ENCODE measurements around the gene NMNAT1. TPM values are rescaled to one million over a fixed set of nuclear protein-coding genes. Genes with fewer than 3 reads are reported as not detected.
"Not testable (repeated sequence)": the region's sequence is repeated elsewhere in the genome, so short reads cannot be mapped to it uniquely, and the experiment has no call there.

Gene NMNAT1
- polyA plus RNA-seq, 1 donor, result 24.4 TPM

- not testable (repeated sequence) for DNase-seq
These were observed 25.8 kb upstream of the NMNAT1 start for GRCh38 chr1:9917495-9917894.

- DNase-seq, result no peak
These were observed 25.4 kb upstream of the NMNAT1 start for GRCh38 chr1:9917901-9918300.

GRCh38 chr1:9920606-9921005 lies 22.7 kb upstream of the NMNAT1 start:
- no peak for DNase-seq

GRCh38 chr1:9922342-9922741 lies 20.9 kb upstream of the NMNAT1 start:
- DNase-seq, result no peak

- no peak for DNase-seq
These were observed 16.0 kb upstream of the NMNAT1 start for GRCh38 chr1:9927259-9927658.

GRCh38 chr1:9929431-9930385 lies 13.6 kb upstream of the NMNAT1 start:
- no peak for DNase-seq

- peak; percentile 46 for DNase-seq
These were observed 806 bp upstream of the NMNAT1 start for GRCh38 chr1:9942399-9942938.

- DNase-seq, result no peak
These were observed 3.0 kb downstream of the NMNAT1 start for GRCh38 chr1:9946315-9946714.

GRCh38 chr1:9957726-9958125 lies 14.5 kb downstream of the NMNAT1 start:
- DNase-seq, result no peak

- no peak for DNase-seq
These were observed 16.7 kb downstream of the NMNAT1 start for GRCh38 chr1:9960011-9960410.

- peak; percentile 30 for DNase-seq
These were observed 17.7 kb downstream of the NMNAT1 start for GRCh38 chr1:9960706-9961562.

GRCh38 chr1:9984253-9984652 lies 41.0 kb downstream of the NMNAT1 start:
- DNase-seq, result no peak

GRCh38 chr1:9985001-9985400 lies 41.7 kb downstream of the NMNAT1 start:
- no peak for DNase-seq

GRCh38 chr1:9989773-9990172 lies 46.5 kb downstream of the NMNAT1 start:
- DNase-seq, result no peak

GRCh38 chr1:9990944-9991343 lies 47.7 kb downstream of the NMNAT1 start:
- no peak for DNase-seq

GRCh38 chr1:9992910-9993309 lies 49.6 kb downstream of the NMNAT1 start:
- DNase-seq, result no peak

- no peak for DNase-seq
These were observed 50.3 kb downstream of the NMNAT1 start for GRCh38 chr1:9993561-9994075.

GRCh38 chr1:9996624-9997582 lies 53.6 kb downstream of the NMNAT1 start, which contains the start of gene RBP7:
Gene RBP7, plus strand, starts transcription at chr1:9997228. Its CDS starts 31 bp downstream, at chr1:9997259.
- no peak for DNase-seq

- no peak for DNase-seq
These were observed 57.9 kb downstream of the NMNAT1 start for GRCh38 chr1:10001016-10001665.

- DNase-seq, result not testable (repeated sequence)
These were observed 62.0 kb downstream of the NMNAT1 start for GRCh38 chr1:10005248-10005647.

GRCh38 chr1:10007169-10007568 lies 63.9 kb downstream of the NMNAT1 start:
- no peak for DNase-seq
